ENCODE results near the gene NOL7. TPM values are rescaled to one million over a fixed set of nuclear protein-coding genes. Genes with fewer than 3 reads are reported as not detected.
A peak's percentile ranks its signal among the peaks of the same experiment; 100 is the strongest.

The NOL7 gene
- total and polyA plus RNA-seq, 4 donors: 47.4 to 70.0 (median 58.6) TPM

- ATAC-seq (ENCODE audit: low FRiP score) (peak; percentile 85), DNase-seq (peak; percentile 81 to 91)
- no peaks in the 10 kb centered on the region for H3K36me3 ChIP-seq (ENCODE audit: control insufficient read depth in 1 of 2, insufficient read depth in 2 of 2, low read length in 1 of 2)
- no peaks in the 10 kb centered on the region for H3K9me3 ChIP-seq (ENCODE audit: control insufficient read depth, low read length)
- WGBS, 2 donors: 0 to 1% methylated on average over 52 of the region's 52 CpGs
- H3K4me1 ChIP-seq (ENCODE audit: control insufficient read depth in 1 of 2, insufficient read depth in 2 of 2, low read length in 2 of 2): no peaks in the 10 kb centered on the region
- no peaks in the 10 kb centered on the region for H3K27me3 ChIP-seq (ENCODE audit: control insufficient read depth in 1 of 2, insufficient read depth in 2 of 2, low read length in 1 of 2)
- intact Hi-C loops (cut with DNase I): no loop called here
- H3K4me3 ChIP-seq (ENCODE audit: low read length in 2 of 2): peak within 1 kb of the TSS; percentile 55 to 59
- H3K27ac ChIP-seq (ENCODE audit: low read depth in 1 of 2, low read length in 2 of 2): peak within 1 kb of the TSS; percentile 2 to 72
These were observed 40.4 kb upstream of the NOL7 start, which contains the start of gene SIRT5 for GRCh38 chr6:13574571-13575376. SIRT5 (plus strand) TSS chr6:13574601; CDS start chr6:13584111, 9,510 bp downstream.

DNA sequence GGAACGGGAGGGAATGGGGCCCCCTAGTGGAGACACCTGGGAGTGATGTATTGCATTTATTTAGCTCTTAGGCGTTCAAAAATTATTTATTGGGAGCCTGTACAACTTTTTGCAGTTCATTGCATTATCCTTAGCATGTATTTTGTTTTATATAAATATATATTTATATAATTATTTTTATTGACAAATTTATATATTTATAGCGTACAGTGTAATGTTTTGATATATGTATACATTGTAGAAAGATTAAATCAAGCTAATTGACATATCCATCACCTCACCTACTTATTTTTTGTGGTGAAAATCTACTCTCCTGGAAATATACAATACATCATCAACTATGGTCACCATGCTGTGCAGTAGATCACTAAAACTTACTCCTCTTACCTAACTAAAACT lies 39.8 kb upstream of the NOL7 start:
- DNase-seq (no peak), ATAC-seq (ENCODE audit: low FRiP score) (no peak)
- Histone ChIP-seq H3K36me3 (ENCODE audit: control insufficient read depth in 1 of 2, insufficient read depth in 2 of 2, low read length in 1 of 2) (peaks cover 0 to 2% of the 10 kb centered on the region in 2 donors), H3K27me3 (ENCODE audit: control insufficient read depth in 1 of 2, insufficient read depth in 2 of 2, low read length in 1 of 2) (no peaks in the 10 kb centered on the region), H3K4me3 (ENCODE audit: low read length in 2 of 2) (peak overlapping the region in 1 of 2 donors; percentile 59), H3K9me3 (ENCODE audit: control insufficient read depth, low read length) (no peaks in the 10 kb centered on the region), H3K27ac (ENCODE audit: low read depth in 1 of 2, low read length in 2 of 2) (no peak overlapping the region), H3K4me1 (ENCODE audit: control insufficient read depth in 1 of 2, insufficient read depth in 2 of 2, low read length in 2 of 2) (no peaks in the 10 kb centered on the region)
- intact Hi-C loops (cut with DNase I): no loop called here
- WGBS, 2 donors: 23 to 25% methylated on average over 3 of the region's 3 CpGs

- Histone ChIP-seq H3K4me1 (ENCODE audit: control insufficient read depth in 1 of 2, insufficient read depth in 2 of 2, low read length in 2 of 2) (no peaks in the 10 kb centered on the region), H3K36me3 (ENCODE audit: control insufficient read depth in 1 of 2, insufficient read depth in 2 of 2, low read length in 1 of 2) (peaks cover 0 to 2% of the 10 kb centered on the region in 2 donors), H3K9me3 (ENCODE audit: control insufficient read depth, low read length) (no peaks in the 10 kb centered on the region), H3K27me3 (ENCODE audit: control insufficient read depth in 1 of 2, insufficient read depth in 2 of 2, low read length in 1 of 2) (no peaks in the 10 kb centered on the region), H3K4me3 (ENCODE audit: low read length in 2 of 2) (no peak overlapping the region), H3K27ac (ENCODE audit: low read depth in 1 of 2, low read length in 2 of 2) (no peak overlapping the region)
- intact Hi-C loops (cut with DNase I): no loop called here
- 93 to 96% methylated on average over 3 of the region's 3 CpGs for WGBS, 2 donors
- ATAC-seq (ENCODE audit: low FRiP score): no peak
- DNase-seq: no peak
These were observed 39.1 kb upstream of the NOL7 start for GRCh38 chr6:13576017-13576416.

- no peaks in the 10 kb centered on the region for H3K27me3 ChIP-seq (ENCODE audit: control insufficient read depth in 1 of 2, insufficient read depth in 2 of 2, low read length in 1 of 2)
- 90 to 92% methylated on average over 3 of the region's 3 CpGs for WGBS, 2 donors
- no peak overlapping the region for H3K4me3 ChIP-seq (ENCODE audit: low read length in 2 of 2)
- no peak for ATAC-seq (ENCODE audit: low FRiP score)
- H3K27ac ChIP-seq (ENCODE audit: low read depth in 1 of 2, low read length in 2 of 2): no peak overlapping the region
- intact Hi-C loops (cut with DNase I): no loop called here
- peaks cover 0 to 2% of the 10 kb centered on the region in 2 donors for H3K36me3 ChIP-seq (ENCODE audit: control insufficient read depth in 1 of 2, insufficient read depth in 2 of 2, low read length in 1 of 2)
- no peaks in the 10 kb centered on the region for H3K4me1 ChIP-seq (ENCODE audit: control insufficient read depth in 1 of 2, insufficient read depth in 2 of 2, low read length in 2 of 2)
- peaks cover 2% of the 10 kb centered on the region for H3K9me3 ChIP-seq (ENCODE audit: control insufficient read depth, low read length)
- DNase-seq: no peak
These were observed 37.2 kb upstream of the NOL7 start for GRCh38 chr6:13577926-13578325.

- peaks cover 0 to 2% of the 10 kb centered on the region in 2 donors for H3K36me3 ChIP-seq (ENCODE audit: control insufficient read depth in 1 of 2, insufficient read depth in 2 of 2, low read length in 1 of 2)
- DNase-seq (no peak), ATAC-seq (ENCODE audit: low FRiP score) (no peak)
- no peaks in the 10 kb centered on the region for H3K4me1 ChIP-seq (ENCODE audit: control insufficient read depth in 1 of 2, insufficient read depth in 2 of 2, low read length in 2 of 2)
- intact Hi-C loops (cut with DNase I): no loop called here
- H3K9me3 ChIP-seq (ENCODE audit: control insufficient read depth, low read length): peaks cover 2% of the 10 kb centered on the region
- no peak overlapping the region for H3K27ac ChIP-seq (ENCODE audit: low read depth in 1 of 2, low read length in 2 of 2)
- 42 to 54% methylated on average over 1 of the region's 1 CpG for WGBS, 2 donors
- no peaks in the 10 kb centered on the region for H3K27me3 ChIP-seq (ENCODE audit: control insufficient read depth in 1 of 2, insufficient read depth in 2 of 2, low read length in 1 of 2)
- no peak overlapping the region for H3K4me3 ChIP-seq (ENCODE audit: low read length in 2 of 2)
These were observed 35.2 kb upstream of the NOL7 start for GRCh38 chr6:13579911-13580310.

DNA sequence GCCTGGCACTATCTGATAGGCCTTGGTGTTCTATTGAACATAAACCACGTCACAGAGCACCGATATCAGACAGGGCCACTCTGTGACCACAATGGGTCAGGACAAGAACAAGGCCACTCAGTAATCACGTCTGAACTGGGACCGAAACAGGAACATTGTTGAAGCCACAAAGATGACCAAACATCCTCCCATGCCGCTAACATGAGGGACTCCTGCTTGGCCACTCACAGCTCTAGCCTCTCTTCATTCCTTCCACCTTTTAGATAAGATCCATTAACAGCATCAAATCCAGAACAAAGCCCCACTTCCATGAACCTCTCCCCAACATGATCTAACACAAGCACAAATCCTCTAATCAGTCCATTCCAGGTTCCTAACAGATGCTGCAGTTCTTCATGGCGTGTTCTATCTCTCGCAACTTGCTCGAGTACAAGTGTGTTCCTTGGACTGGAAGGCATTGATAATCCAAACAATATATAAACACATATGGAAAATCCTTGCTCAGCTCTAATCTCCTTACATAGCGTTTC lies 33.4 kb upstream of the NOL7 start:
- 90% methylated on average over 9 of the region's 9 CpGs for WGBS, 2 donors
- Histone ChIP-seq H3K27me3 (ENCODE audit: control insufficient read depth in 1 of 2, insufficient read depth in 2 of 2, low read length in 1 of 2) (no peaks in the 10 kb centered on the region), H3K9me3 (ENCODE audit: control insufficient read depth, low read length) (peaks cover 2% of the 10 kb centered on the region), H3K27ac (ENCODE audit: low read depth in 1 of 2, low read length in 2 of 2) (no peak overlapping the region), H3K36me3 (ENCODE audit: control insufficient read depth in 1 of 2, insufficient read depth in 2 of 2, low read length in 1 of 2) (peaks cover 0 to 4% of the 10 kb centered on the region in 2 donors), H3K4me1 (ENCODE audit: control insufficient read depth in 1 of 2, insufficient read depth in 2 of 2, low read length in 2 of 2) (no peaks in the 10 kb centered on the region), H3K4me3 (ENCODE audit: low read length in 2 of 2) (no peak overlapping the region)
- intact Hi-C loops (cut with DNase I): no loop called here
- ATAC-seq (ENCODE audit: low FRiP score) (no peak), DNase-seq (no peak)

DNA sequence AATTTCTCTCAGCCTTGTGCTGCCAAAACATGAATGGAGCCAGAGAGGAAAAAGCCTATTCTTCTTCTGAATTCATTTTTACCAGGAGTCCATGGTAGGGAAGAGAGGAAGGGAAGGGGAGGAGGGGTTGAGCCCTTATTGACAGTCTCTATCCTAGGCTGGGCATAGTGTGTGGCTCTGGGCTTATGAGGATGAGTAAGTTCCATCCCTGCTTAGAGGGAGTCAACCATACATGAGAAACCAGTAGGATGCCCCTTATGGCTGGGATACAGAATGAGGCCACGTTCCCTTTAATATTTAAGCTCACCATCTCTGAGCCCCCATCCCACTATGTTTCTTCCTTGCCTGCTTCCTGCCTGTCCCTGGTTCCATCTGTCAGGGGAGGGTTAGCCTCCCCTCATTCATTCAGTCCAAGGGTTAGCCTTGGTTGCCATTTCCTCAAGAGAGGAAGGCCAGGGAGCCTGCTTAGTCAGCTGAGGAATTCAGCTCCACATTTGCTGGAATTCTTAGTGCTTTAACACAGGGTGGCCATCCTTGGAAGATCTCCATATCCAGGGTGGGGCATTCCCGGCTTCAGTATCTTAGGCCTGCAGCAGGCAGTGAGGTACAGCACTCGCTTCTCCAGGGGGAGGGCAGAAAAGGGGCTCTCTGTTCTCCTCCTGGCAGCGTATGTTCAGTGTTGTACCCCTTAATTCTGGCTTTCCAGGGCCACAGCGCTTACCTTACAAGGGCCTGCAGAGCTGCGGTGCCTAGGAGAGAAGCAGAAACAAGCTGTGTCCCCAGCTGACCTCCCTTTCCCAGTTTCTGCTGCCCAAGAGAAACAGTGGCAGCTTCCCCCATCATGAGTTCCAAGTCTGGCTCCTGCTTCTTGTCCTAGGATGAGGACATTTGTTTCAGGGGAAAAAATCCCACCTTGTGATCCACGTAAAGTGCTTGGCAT lies 28.3 kb upstream of the NOL7 start:
- H3K27ac ChIP-seq (ENCODE audit: low read depth in 1 of 2, low read length in 2 of 2): no peak overlapping the region
- H3K9me3 ChIP-seq (ENCODE audit: control insufficient read depth, low read length): no peaks in the 10 kb centered on the region
- no peak for ATAC-seq (ENCODE audit: low FRiP score)
- 93% methylated on average over 7 of the region's 7 CpGs for WGBS, 2 donors
- H3K27me3 ChIP-seq (ENCODE audit: control insufficient read depth in 1 of 2, insufficient read depth in 2 of 2, low read length in 1 of 2): no peaks in the 10 kb centered on the region
- H3K4me1 ChIP-seq (ENCODE audit: control insufficient read depth in 1 of 2, insufficient read depth in 2 of 2, low read length in 2 of 2): no peaks in the 10 kb centered on the region
- intact Hi-C loops (cut with DNase I): no loop called here
- H3K4me3 ChIP-seq (ENCODE audit: low read length in 2 of 2): no peak overlapping the region
- H3K36me3 ChIP-seq (ENCODE audit: control insufficient read depth in 1 of 2, insufficient read depth in 2 of 2, low read length in 1 of 2): peaks cover 0 to 5% of the 10 kb centered on the region in 2 donors
- no peak for DNase-seq

- Histone ChIP-seq H3K9me3 (ENCODE audit: control insufficient read depth, low read length) (no peaks in the 10 kb centered on the region), H3K27me3 (ENCODE audit: control insufficient read depth in 1 of 2, insufficient read depth in 2 of 2, low read length in 1 of 2) (no peaks in the 10 kb centered on the region), H3K4me1 (ENCODE audit: control insufficient read depth in 1 of 2, insufficient read depth in 2 of 2, low read length in 2 of 2) (no peaks in the 10 kb centered on the region), H3K4me3 (ENCODE audit: low read length in 2 of 2) (no peak overlapping the region), H3K36me3 (ENCODE audit: control insufficient read depth in 1 of 2, insufficient read depth in 2 of 2, low read length in 1 of 2) (peaks cover 2 to 7% of the 10 kb centered on the region in 2 donors), H3K27ac (ENCODE audit: low read depth in 1 of 2, low read length in 2 of 2) (no peak overlapping the region)
- intact Hi-C loops (cut with DNase I): no loop called here
- ATAC-seq (ENCODE audit: low FRiP score): no peak
- no peak for DNase-seq
- 90 to 93% methylated on average over 9 of the region's 9 CpGs for WGBS, 2 donors
These were observed 25.3 kb upstream of the NOL7 start for GRCh38 chr6:13589801-13590200.

Measured in aorta (tissue), 5 donors.